Activated CD4-positive, alpha-beta memory T cell treated with anti-CD3 and anti-CD28 coated beads for 36 hours (primary cell): Measurements from ENCODE around the gene CDC42SE2. TPM values are rescaled to one million over a fixed set of nuclear protein-coding genes. Genes with fewer than 3 reads are reported as not detected.
"Not testable (repeated sequence)": the region's sequence is repeated elsewhere in the genome, so short reads cannot be mapped to it uniquely, and the experiment has no call there.

Experiments
- CTCF ChIA-PET: fragments of 350-600 bp; sonication (Branson Sonifier 250); formaldehyde crosslinking; loops from one replicate; lab custom pipeline; 2021; ENCODE audit warnings: antibody characterized with exemption, inconsistent platforms; lab: Charles Lee
- POLR2A ChIA-PET: fragments of 350-600 bp; sonication (Branson Sonifier 250); formaldehyde crosslinking; loops from one replicate; lab custom pipeline; 2021; ENCODE audit warnings: antibody characterized with exemption; lab: Charles Lee
- DNase-seq: peaks from one replicate; pipeline ENCODE4 v3.0.0-alpha.2; 2020
- H3K27ac Mint-ChIP-seq: one replicate; pipeline ENCODE4 v1.8.0; 2021; ENCODE audit warnings: mixed read lengths
- H3K27me3 Mint-ChIP-seq: one replicate; pipeline ENCODE4 v1.8.0; 2021; ENCODE audit warnings: mixed read lengths
- H3K36me3 Mint-ChIP-seq: one replicate; pipeline ENCODE4 v1.8.0; 2021; ENCODE audit warnings: mixed read lengths
- H3K4me1 Mint-ChIP-seq: one replicate; pipeline ENCODE4 v1.8.0; 2021; ENCODE audit warnings: low read depth, mixed read lengths
- H3K4me3 Mint-ChIP-seq: one replicate; pipeline ENCODE4 v1.8.0; 2021; ENCODE audit warnings: mild to moderate bottlenecking, mixed read lengths
- H3K9me3 Mint-ChIP-seq: one replicate; pipeline ENCODE4 v1.8.0; 2021; ENCODE audit warnings: mixed read lengths
- intact Hi-C: fragments of 100-400 bp; cut with micrococcal nuclease; formaldehyde crosslinking; loops from one replicate; pipeline ENCODE4 v1.15.1; 2023
- total RNA-seq, 2 experiments: library from RNA; stranded (reverse); gene quantifications; one replicate each; pipeline ENCODE4 v1.2.3, GENCODE V29; 2021

CDC42SE2 gene
- total RNA-seq, 2 experiments from 2014 or later = 103 to 104 TPM

DNA sequence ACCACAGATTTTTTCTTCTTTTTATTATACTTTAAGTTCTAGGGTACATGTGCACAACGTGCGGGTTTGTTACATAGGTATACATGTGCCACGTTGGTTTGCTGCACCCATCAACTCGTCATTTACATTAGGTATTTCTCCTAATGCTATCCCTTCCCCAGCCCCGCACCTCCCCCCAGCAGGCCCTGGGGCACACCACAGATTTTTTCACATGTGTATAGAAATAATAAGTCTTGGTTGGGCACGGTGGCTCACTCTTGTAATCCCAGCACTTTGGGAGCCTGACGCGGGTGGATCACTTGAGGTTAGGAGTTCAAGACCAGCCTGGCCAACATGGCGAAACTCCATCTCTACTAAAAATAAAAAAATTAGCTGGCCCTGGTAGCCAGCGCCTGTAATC is 9.8 kb upstream of the CDC42SE2 start:
- peaks cover 68% of the 10 kb centered on the region for H3K4me1 Mint-ChIP-seq
- H3K27ac Mint-ChIP-seq = peak overlapping the region; percentile 96
- H3K9me3 Mint-ChIP-seq, H3K27me3 Mint-ChIP-seq: not testable (repeated sequence)
- peak overlapping the region; percentile 87 for H3K4me3 Mint-ChIP-seq
- intact Hi-C loops = loop anchor here (1.0 to 10.0 kb wide), 6 partner anchors 9 to 851 kb away; partner anchors contain the start of gene RAPGEF6
- CTCF ChIA-PET = interaction anchor here (1.1 to 3.9 kb wide), 4 partner anchors 10 to 143 kb away, joined by 3 to 27 read pairs (median 7); partner anchors contain the start of gene CDC42SE2
- POLR2A ChIA-PET = interaction anchor here (0.7 to 5.7 kb wide), 13 partner anchors 11 to 131 kb away, joined by 3 to 73 read pairs (median 7); partner anchors contain the start of genes CDC42SE2 and HINT1
- DNase-seq = peak; percentile 54
- peaks cover 20% of the 10 kb centered on the region for H3K36me3 Mint-ChIP-seq

DNA sequence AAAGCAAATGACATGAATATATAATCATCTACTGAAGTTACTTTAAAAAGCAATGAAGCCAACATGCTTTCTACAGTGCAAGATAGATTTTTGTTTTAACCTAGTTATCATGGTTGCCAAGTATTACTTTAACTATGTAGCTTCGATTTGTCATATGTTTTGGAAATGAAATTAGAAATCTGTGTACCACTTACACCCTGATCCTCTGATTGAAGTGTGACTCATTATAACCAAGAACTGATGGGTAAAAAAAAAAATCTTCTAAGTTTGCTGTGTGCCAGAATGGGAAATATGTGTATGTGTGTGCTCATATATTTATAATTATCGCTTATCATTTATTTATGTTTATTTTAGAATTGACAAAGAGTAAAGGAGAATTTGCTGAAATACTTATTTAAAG is 9.1 kb upstream of the CDC42SE2 start:
- ChIA-PET CTCF (interaction anchor here (0.6 to 1.3 kb wide), 5 partner anchors 11 to 142 kb away, joined by 3 to 8 read pairs (median 3); no protein-coding TSS in a partner anchor), POLR2A (interaction anchor here (0.7 to 4.7 kb wide), 9 partner anchors 10 to 130 kb away, joined by 3 to 55 read pairs (median 4); partner anchors contain the start of genes CDC42SE2 and HINT1)

DNA sequence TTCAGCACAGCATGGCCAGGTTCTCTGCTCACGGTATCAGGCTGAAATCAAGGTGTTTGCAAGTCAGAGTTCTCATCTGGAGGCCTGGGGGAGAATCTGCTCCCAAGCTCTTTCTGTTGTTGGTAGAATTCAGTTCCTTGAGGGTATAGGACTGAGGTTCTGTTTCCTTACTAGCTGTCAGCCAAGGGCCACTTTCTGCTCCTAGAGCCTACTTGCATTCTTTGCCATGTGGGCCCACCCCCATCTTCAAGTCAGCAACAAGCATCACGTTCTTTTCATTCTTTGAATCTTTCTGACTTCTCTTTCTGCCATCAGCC is 7.4 kb upstream of the CDC42SE2 start:
- intact Hi-C loops = loop anchor here (2.0 to 10.0 kb wide), 3 partner anchors 66 to 848 kb away; no protein-coding TSS in a partner anchor
- H3K4me3 Mint-ChIP-seq = peak overlapping the region; percentile 40
- H3K36me3 Mint-ChIP-seq = peaks cover 22% of the 10 kb centered on the region
- no peaks in the 10 kb centered on the region for H3K27me3 Mint-ChIP-seq
- ChIA-PET POLR2A (interaction anchor here (0.7 to 4.7 kb wide), 4 partner anchors 8 to 123 kb away, joined by 3 to 55 read pairs (median 4); partner anchors contain the start of gene CDC42SE2), CTCF (interaction anchor here (1.5 kb wide), 1 partner anchor 9 kb away, joined by 8 read pairs; no protein-coding TSS in a partner anchor)
- peak; percentile 27 for DNase-seq
- H3K27ac Mint-ChIP-seq = peak overlapping the region; percentile 91
- H3K9me3 Mint-ChIP-seq = no peaks in the 10 kb centered on the region
- peaks cover 66% of the 10 kb centered on the region for H3K4me1 Mint-ChIP-seq

More for the DNA sequence above, 9.1 kb upstream of the CDC42SE2 start:
- Mint-ChIP-seq H3K27ac (peak overlapping the region; percentile 96), H3K9me3 (no peaks in the 10 kb centered on the region), H3K4me1 (peaks cover 72% of the 10 kb centered on the region), H3K27me3 (no peaks in the 10 kb centered on the region), H3K36me3 (peaks cover 22% of the 10 kb centered on the region), H3K4me3 (peak overlapping the region; percentile 87)
- no peak for DNase-seq
- intact Hi-C loops = loop anchor here (1.0 to 10.0 kb wide), 6 partner anchors 9 to 850 kb away; partner anchors contain the start of gene RAPGEF6

DNA sequence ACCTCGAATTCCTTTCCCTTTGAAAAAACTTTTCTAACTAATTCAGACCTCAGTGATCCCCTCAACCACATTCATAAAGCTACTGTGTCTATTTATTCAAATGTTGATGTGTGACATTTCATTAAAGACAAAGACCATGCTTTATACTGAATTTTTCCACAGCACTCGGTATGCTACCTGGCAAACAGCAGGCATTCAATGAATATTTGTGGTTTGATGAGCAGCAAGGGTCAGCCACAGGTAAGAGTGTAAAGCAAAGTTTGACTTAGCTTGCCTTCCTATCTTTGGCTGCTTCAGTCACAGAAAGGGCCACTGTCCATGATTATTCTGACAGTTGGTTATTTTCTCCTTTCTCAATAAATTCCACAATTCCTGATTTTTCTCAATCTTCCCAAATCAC is 5.1 kb upstream of the CDC42SE2 start:
- H3K4me3 Mint-ChIP-seq = peak overlapping the region; percentile 62
- H3K27ac Mint-ChIP-seq = peak overlapping the region; percentile 91
- peaks cover 31% of the 10 kb centered on the region for H3K36me3 Mint-ChIP-seq
- intact Hi-C loops = loop anchor here (10.0 kb wide), 2 partner anchors 766 to 846 kb away; no protein-coding TSS in a partner anchor
- ChIA-PET POLR2A (interaction anchor here (0.8 to 4.7 kb wide), 4 partner anchors 6 to 19 kb away, joined by 3 to 55 read pairs (median 6); partner anchors contain the start of gene CDC42SE2), CTCF (interaction anchor here (1.2 to 1.5 kb wide), 3 partner anchors 123 to 136 kb away, joined by 3 to 5 read pairs (median 3); no protein-coding TSS in a partner anchor)
- H3K9me3 Mint-ChIP-seq = no peaks in the 10 kb centered on the region
- no peak for DNase-seq
- H3K4me1 Mint-ChIP-seq = peaks cover 68% of the 10 kb centered on the region
- no peaks in the 10 kb centered on the region for H3K27me3 Mint-ChIP-seq

DNA sequence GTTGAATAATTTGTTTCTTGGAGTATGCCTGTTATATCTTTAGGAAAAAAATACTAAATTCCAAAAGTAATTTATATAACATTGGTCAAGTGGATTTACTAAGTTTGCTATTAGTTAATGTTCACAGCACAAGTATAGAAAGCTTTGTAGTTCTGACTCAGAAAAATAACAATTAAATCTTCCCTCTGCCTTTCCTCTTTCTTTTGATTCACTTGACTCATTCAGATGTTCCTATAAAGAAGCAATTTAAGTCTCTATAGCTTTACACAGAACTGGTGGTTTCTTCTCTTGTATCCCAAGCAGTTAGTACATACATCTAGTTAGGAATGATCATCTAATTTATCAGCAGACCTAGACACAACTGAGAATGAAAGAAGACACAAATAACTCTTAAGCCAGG is 4.5 kb upstream of the CDC42SE2 start:
- ChIA-PET POLR2A (interaction anchor here (1.0 to 1.6 kb wide), 2 partner anchors 14 to 18 kb away, joined by 3 to 9 read pairs; no protein-coding TSS in a partner anchor), CTCF (interaction anchor here (1.5 kb wide), 1 partner anchor 135 kb away, joined by 3 read pairs; no protein-coding TSS in a partner anchor)
- no peaks in the 10 kb centered on the region for H3K27me3 Mint-ChIP-seq
- no peak for DNase-seq
- no peak overlapping the region for H3K4me3 Mint-ChIP-seq
- peaks cover 68% of the 10 kb centered on the region for H3K4me1 Mint-ChIP-seq
- no peaks in the 10 kb centered on the region for H3K9me3 Mint-ChIP-seq
- H3K27ac Mint-ChIP-seq = peak overlapping the region; percentile 91
- H3K36me3 Mint-ChIP-seq = peaks cover 31% of the 10 kb centered on the region
- intact Hi-C loops = loop anchor here (10.0 kb wide), 2 partner anchors 765 to 845 kb away; no protein-coding TSS in a partner anchor

DNA sequence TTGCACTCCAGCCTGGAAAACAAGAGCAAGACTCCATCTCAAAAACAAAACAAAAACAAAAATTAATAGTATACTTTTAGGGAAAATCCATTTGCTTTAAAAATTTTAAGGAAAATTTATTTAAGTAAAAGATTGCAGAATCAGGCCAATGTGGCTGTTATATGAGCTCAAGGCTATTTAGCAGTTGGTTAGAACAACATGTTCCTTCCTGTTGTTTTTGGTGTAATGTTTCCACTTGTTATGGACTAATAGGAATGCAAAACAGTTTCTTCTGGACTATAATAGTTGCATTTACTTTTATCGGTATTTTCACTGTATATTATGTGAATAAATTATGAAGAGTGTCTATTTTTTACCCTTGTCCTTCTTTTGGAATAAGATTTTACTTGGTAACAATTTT is 3.0 kb upstream of the CDC42SE2 start:
- Mint-ChIP-seq H3K9me3 (no peaks in the 10 kb centered on the region), H3K4me1 (peaks cover 60% of the 10 kb centered on the region), H3K27ac (no peak overlapping the region), H3K27me3 (no peaks in the 10 kb centered on the region), H3K36me3 (peaks cover 40% of the 10 kb centered on the region), H3K4me3 (no peak overlapping the region)
- DNase-seq = no peak
- ChIA-PET CTCF (no interaction called here), POLR2A (interaction anchor here (1.0 kb wide), 1 partner anchor 8 kb away, joined by 4 read pairs; no protein-coding TSS in a partner anchor)
- intact Hi-C loops = no loop called here

DNA sequence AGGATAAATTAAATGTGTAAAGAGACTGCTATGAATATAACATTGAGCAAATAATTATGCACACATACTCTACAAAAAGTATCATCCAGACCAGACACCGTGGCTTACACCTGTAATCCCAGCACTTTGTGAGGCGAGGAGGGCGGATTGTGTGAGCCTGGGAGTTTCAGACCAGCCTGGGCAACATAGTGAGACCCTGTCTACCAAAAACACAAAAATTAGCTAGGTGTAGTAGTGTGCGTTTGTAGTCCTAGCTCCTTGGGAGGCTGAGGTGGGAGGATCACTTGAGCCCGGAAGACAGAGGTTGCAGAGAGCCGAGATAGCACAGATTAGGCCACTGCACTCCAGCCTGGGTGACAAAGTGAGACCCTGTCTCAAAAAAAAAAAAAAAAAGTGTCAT is 2.4 kb upstream of the CDC42SE2 start:
- no peaks in the 10 kb centered on the region for H3K27me3 Mint-ChIP-seq
- no peak overlapping the region for H3K4me3 Mint-ChIP-seq
- no peaks in the 10 kb centered on the region for H3K9me3 Mint-ChIP-seq
- ChIA-PET CTCF (interaction anchor here (4.2 kb wide), 1 partner anchor 10 kb away, joined by 27 read pairs; no protein-coding TSS in a partner anchor), POLR2A (interaction anchor here (1.0 to 5.4 kb wide), 2 partner anchors 9 to 13 kb away, joined by 4 to 59 read pairs; no protein-coding TSS in a partner anchor)
- DNase-seq = no peak
- H3K27ac Mint-ChIP-seq = peak overlapping the region; percentile 61
- H3K4me1 Mint-ChIP-seq = peaks cover 54% of the 10 kb centered on the region
- peaks cover 37% of the 10 kb centered on the region for H3K36me3 Mint-ChIP-seq
- intact Hi-C loops = no loop called here

DNA sequence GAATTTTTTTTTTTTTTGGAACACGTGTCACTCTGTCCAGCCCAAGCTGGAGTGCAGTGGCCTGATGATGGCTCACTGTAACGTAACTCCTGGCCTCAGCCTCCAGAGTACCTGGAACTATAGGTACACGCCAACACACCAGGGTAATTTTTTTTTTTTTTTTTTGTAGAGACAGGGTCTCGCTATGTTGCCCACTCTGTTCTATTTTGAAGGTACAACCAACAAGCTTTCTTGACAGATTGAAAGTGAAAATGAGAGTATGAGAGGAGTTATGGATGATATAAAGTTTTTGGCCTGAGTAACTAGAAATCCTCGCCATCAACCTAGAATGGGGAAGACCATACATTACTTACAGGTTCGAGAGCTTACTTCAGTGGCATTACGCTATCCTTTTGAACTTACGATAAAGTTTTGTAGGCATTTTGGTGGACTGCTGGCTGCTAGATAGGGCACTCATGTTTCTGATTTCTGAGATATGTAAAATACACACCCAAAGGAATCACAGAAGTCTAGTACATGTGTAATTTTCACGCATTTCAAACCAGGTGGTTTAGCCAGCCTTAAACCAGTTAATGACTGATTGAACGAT is 806 bp upstream of the CDC42SE2 start:
- Mint-ChIP-seq H3K27ac (peak overlapping the region; percentile 95), H3K4me3 (peak overlapping the region; percentile 89), H3K27me3 (no peaks in the 10 kb centered on the region), H3K9me3 (no peaks in the 10 kb centered on the region), H3K4me1 (peaks cover 48% of the 10 kb centered on the region), H3K36me3 (peaks cover 36% of the 10 kb centered on the region)
- CTCF ChIA-PET = interaction anchor here (0.8 to 5.0 kb wide), 5 partner anchors 10 to 156 kb away, joined by 3 to 43 read pairs (median 3); no protein-coding TSS in a partner anchor
- intact Hi-C loops = loop anchor here (1.0 kb wide), 2 partner anchors 9 to 116 kb away; no protein-coding TSS in a partner anchor
- POLR2A ChIA-PET = interaction anchor here (0.8 to 5.4 kb wide), 16 partner anchors 7 to 151 kb away, joined by 3 to 73 read pairs (median 24); no protein-coding TSS in a partner anchor
- no peak for DNase-seq

DNA sequence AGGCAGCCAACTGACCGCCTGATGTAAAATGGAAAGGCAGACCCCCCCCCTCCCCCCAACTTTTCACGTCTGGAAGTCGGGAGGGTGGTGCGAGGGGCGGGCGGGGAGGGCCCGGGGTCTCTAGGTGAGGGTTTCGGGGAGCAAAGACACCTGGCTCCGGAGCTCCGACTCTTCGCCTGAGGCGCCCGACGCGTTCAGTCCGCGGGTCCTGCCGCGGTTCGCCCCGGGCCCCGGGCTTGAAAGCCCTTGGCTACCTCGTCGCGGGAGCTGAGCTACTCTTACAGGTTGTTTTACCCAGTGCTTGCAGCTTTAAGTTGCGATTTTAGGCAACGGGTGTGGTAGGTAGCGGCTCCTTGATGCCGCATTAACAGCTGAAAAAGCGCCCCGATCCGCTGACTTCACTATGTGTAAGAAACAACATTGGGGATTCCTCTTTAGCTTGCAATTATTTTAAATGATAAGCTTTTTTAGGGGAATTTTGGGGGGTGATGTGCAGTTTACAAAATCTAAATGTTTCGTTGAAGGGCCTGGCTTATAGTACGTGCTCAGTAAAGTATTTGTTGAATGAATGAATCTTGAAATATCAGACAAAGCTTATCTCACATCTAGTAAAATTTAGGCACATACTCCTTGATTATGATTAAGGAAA is 722 bp downstream of the CDC42SE2 start:
- DNase-seq = peak; percentile 64
- H3K9me3 Mint-ChIP-seq = no peaks in the 10 kb centered on the region
- H3K27me3 Mint-ChIP-seq = no peaks in the 10 kb centered on the region
- ChIA-PET POLR2A (interaction anchor here (0.7 to 5.4 kb wide), 25 partner anchors 8 to 151 kb away, joined by 3 to 73 read pairs (median 6); partner anchors contain the start of gene HINT1), CTCF (interaction anchor here (0.9 to 5.0 kb wide), 19 partner anchors 8 to 131 kb away, joined by 3 to 43 read pairs (median 6); partner anchors contain the start of gene HINT1)
- peaks cover 30% of the 10 kb centered on the region for H3K36me3 Mint-ChIP-seq
- H3K27ac Mint-ChIP-seq = peak overlapping the region; percentile 89
- intact Hi-C loops = loop anchor here (1.0 to 2.0 kb wide), 6 partner anchors 8 to 272 kb away; partner anchors contain the start of gene LYRM7
- peak overlapping the region; percentile 82 for H3K4me3 Mint-ChIP-seq
- peaks cover 46% of the 10 kb centered on the region for H3K4me1 Mint-ChIP-seq

DNA sequence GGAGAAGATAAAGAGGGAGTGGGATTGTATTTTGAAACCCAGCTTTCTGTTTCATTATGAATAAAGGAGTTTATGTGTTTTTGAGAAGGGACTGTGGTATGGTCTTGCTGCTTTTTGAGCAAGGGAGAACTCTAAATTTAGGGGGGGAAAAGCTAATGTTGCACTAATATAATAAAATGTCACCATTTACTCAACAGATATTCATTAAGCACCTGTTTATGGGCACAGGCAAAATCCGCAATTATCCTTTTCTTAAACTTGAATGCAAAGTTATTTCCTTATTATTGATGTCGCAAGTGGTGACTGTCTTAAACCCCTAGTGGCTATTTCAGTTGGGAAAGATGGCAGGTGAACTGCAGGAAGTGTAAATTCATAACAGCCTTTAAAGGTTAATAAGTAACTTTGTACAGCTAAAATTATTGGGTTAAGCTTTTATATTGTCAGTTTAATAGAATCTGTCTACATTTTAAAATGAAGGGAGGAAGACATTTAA is 1.5 kb downstream of the CDC42SE2 start:
- peak overlapping the region; percentile 89 for H3K27ac Mint-ChIP-seq
- H3K36me3 Mint-ChIP-seq = peaks cover 30% of the 10 kb centered on the region

More for the DNA sequence above, 1.5 kb downstream of the CDC42SE2 start:
- H3K4me3 Mint-ChIP-seq = peak overlapping the region; percentile 82
- intact Hi-C loops = loop anchor here (1.0 to 2.0 kb wide), 5 partner anchors 16 to 271 kb away; partner anchors contain the start of gene LYRM7
- H3K4me1 Mint-ChIP-seq = peaks cover 43% of the 10 kb centered on the region
- no peak for DNase-seq
- CTCF ChIA-PET = interaction anchor here (0.6 to 5.0 kb wide), 19 partner anchors 9 to 131 kb away, joined by 3 to 43 read pairs (median 6); partner anchors contain the start of gene HINT1
- H3K9me3 Mint-ChIP-seq = no peaks in the 10 kb centered on the region
- POLR2A ChIA-PET = interaction anchor here (0.9 to 5.4 kb wide), 17 partner anchors 9 to 129 kb away, joined by 3 to 73 read pairs (median 23); partner anchors contain the start of gene HINT1
- no peaks in the 10 kb centered on the region for H3K27me3 Mint-ChIP-seq
